SH-SY5Y (cell line): ENCODE data around the gene ADPRHL1.

Source experiments
- GATA2 ChIP-seq: IDR thresholded peaks from 2 replicates; pipeline ENCODE4 v1.6.1; 2011; ENCODE audit warnings: mild to moderate bottlenecking, low read depth, low read length
- GATA3 ChIP-seq: IDR thresholded peaks from 2 replicates; pipeline ENCODE4 v1.6.1; 2011; ENCODE audit warnings: low read depth, mild to moderate bottlenecking, low read length, moderate library complexity

ADPRHL1 gene

GRCh38 chr13:113489171-113489548 lies 35.9 kb upstream of the ADPRHL1 start:
- no peak for TF ChIP-seq GATA3
- TF ChIP-seq GATA2, result no peak

GRCh38 chr13:113488283-113488682 lies 35.0 kb upstream of the ADPRHL1 start:
- TF ChIP-seq GATA3, result no peak
- TF ChIP-seq GATA2, result no peak

- TF ChIP-seq GATA3 (no peak; the same call in 1 of the 2 replicates), GATA2 (peak; percentile 85)
Measured at GRCh38 chr13:113486698-113487097, 33.4 kb upstream of the ADPRHL1 start.

GRCh38 chr13:113485545-113485944 lies 32.3 kb upstream of the ADPRHL1 start:
- TF ChIP-seq GATA3, result no peak
- TF ChIP-seq GATA2, result peak; percentile 73

- TF ChIP-seq GATA2 (no peak), GATA3 (no peak)
Measured at GRCh38 chr13:113483504-113484293, 30.4 kb upstream of the ADPRHL1 start.

GRCh38 chr13:113483081-113483480 lies 29.8 kb upstream of the ADPRHL1 start:
- no peak for TF ChIP-seq GATA3
- no peak for TF ChIP-seq GATA2

- TF ChIP-seq GATA3, result no peak
- no peak for TF ChIP-seq GATA2
Measured at GRCh38 chr13:113479179-113479578, 25.9 kb upstream of the ADPRHL1 start.

- TF ChIP-seq GATA3, result no peak
- no peak for TF ChIP-seq GATA2
Measured at GRCh38 chr13:113477724-113478123, 24.4 kb upstream of the ADPRHL1 start.

- TF ChIP-seq GATA2 (peak; percentile 91), GATA3 (peak; percentile 80)
Measured at GRCh38 chr13:113476811-113477210, 23.5 kb upstream of the ADPRHL1 start.

- TF ChIP-seq GATA2 (no peak), GATA3 (no peak)
Measured at GRCh38 chr13:113475911-113476310, 22.6 kb upstream of the ADPRHL1 start.

- TF ChIP-seq GATA3 (no peak), GATA2 (no peak)
Measured at GRCh38 chr13:113475280-113475679, 22.0 kb upstream of the ADPRHL1 start.

- no peak for TF ChIP-seq GATA2
- TF ChIP-seq GATA3, result no peak
Measured at GRCh38 chr13:113474179-113474578, 20.9 kb upstream of the ADPRHL1 start.

- no peak for TF ChIP-seq GATA2
- TF ChIP-seq GATA3, result no peak
Measured at GRCh38 chr13:113472355-113473025, 19.2 kb upstream of the ADPRHL1 start.

GRCh38 chr13:113471844-113472243 lies 18.6 kb upstream of the ADPRHL1 start:
- TF ChIP-seq GATA3 (no peak), GATA2 (no peak)

- no peak for TF ChIP-seq GATA3
- no peak for TF ChIP-seq GATA2
Measured at GRCh38 chr13:113470073-113470472, 16.8 kb upstream of the ADPRHL1 start.
